OCI-LY7 (cell line): Measurements from ENCODE around the gene ECM2. TPM values are rescaled to one million over a fixed set of nuclear protein-coding genes. Genes with fewer than 3 reads are reported as not detected.
"Not testable (repeated sequence)": the region's sequence is repeated elsewhere in the genome, so short reads cannot be mapped to it uniquely, and the experiment has no call there.

Experiments used
- Bru-seq: library from RNA; stranded (reverse); fragments of 400-500 nt; gene quantifications from one replicate; lab custom pipeline; 2021; lab: Mats Ljungman, UMichigan
- BruChase-seq, 2 experiments: library from RNA; stranded (reverse); fragments of 400-500 nt; gene quantifications; one replicate each; lab custom pipeline; 2021; lab: Mats Ljungman, UMichigan
- BruUV-seq: library from RNA; stranded (reverse); fragments of 400-500 nt; replicated peaks from 2 replicates; lab custom pipeline; 2021; lab: Mats Ljungman, UMichigan
- CTCF ChIA-PET: fragments of 300-600 bp; sonication (Branson Sonifier 250); formaldehyde crosslinking; loops from one replicate; lab custom pipeline; 2022; ENCODE audit warnings: antibody characterized with exemption; ENCODE audit not compliant: unreplicated experiment; lab: Charles Lee
- POLR2A ChIA-PET: fragments of 300-600 bp; sonication (Branson Sonifier 250); formaldehyde crosslinking; loops from one replicate; lab custom pipeline; 2022; ENCODE audit warnings: antibody characterized with exemption; lab: Charles Lee
- DNase-seq: peaks from one replicate; pipeline ENCODE4 v3.0.0-alpha.2; 2015; ENCODE audit warnings: low spot score
- H2AFZ ChIP-seq: fragments of 200-600 bp; sonication (generic), shearing (Covaris generic); 2 replicates; pipeline ENCODE4 v1.6.1; 2014; ENCODE audit warnings: mild to moderate bottlenecking, antibody characterized with exemption, low read length, moderate library complexity
- H3K27ac ChIP-seq: fragments of 200-600 bp; sonication (generic); 2 replicates; pipeline ENCODE4 v1.5.1; 2014; ENCODE audit warnings: mixed run types, low read depth, mild to moderate bottlenecking, moderate library complexity, low read length, inconsistent platforms; ENCODE audit not compliant: poor library complexity, severe bottlenecking
- H3K36me3 ChIP-seq: fragments of 200-600 bp; sonication (generic); 2 replicates; pipeline ENCODE4 v1.6.1; 2014; ENCODE audit warnings: mild to moderate bottlenecking, antibody characterized with exemption, low read length, moderate library complexity, mixed read lengths; ENCODE audit not compliant: insufficient read depth
- H3K4me1 ChIP-seq: fragments of 200-600 bp; sonication (generic); 2 replicates; pipeline ENCODE4 v1.5.1; 2014; ENCODE audit warnings: mild to moderate bottlenecking, low read length; ENCODE audit not compliant: insufficient read depth, poor library complexity, severe bottlenecking
- H3K4me2 ChIP-seq: fragments of 200-600 bp; sonication (generic); 2 replicates; pipeline ENCODE4 v1.6.1; 2014; ENCODE audit warnings: mild to moderate bottlenecking, low read length
- H3K4me3 ChIP-seq: fragments of 200-600 bp; sonication (generic); 2 replicates; pipeline ENCODE4 v1.5.1; 2014; ENCODE audit warnings: mild to moderate bottlenecking, low read depth, low read length; ENCODE audit not compliant: poor library complexity, severe bottlenecking
- H3K79me2 ChIP-seq: fragments of 200-600 bp; sonication (generic); 2 replicates; pipeline ENCODE4 v1.6.1; 2016; ENCODE audit warnings: low read depth, mild to moderate bottlenecking, low read length, moderate library complexity, mixed read lengths; ENCODE audit not compliant: insufficient read depth
- H3K9me2 ChIP-seq: fragments of 200-600 bp; sonication (generic); 2 replicates; pipeline ENCODE4 v1.6.1; 2016; ENCODE audit warnings: mild to moderate bottlenecking, low read length, mixed read lengths; ENCODE audit not compliant: insufficient read depth
- H3K9me3 ChIP-seq: fragments of 200-600 bp; sonication (generic); 2 replicates; pipeline ENCODE4 v1.6.1; 2014; ENCODE audit warnings: mild to moderate bottlenecking, mixed run types, low read length, mixed read lengths
- H4K20me1 ChIP-seq: fragments of 200-600 bp; sonication (generic); 2 replicates; pipeline ENCODE4 v1.6.1; 2014; ENCODE audit warnings: mild to moderate bottlenecking, antibody characterized with exemption, low read length, moderate library complexity, mixed read lengths; ENCODE audit not compliant: insufficient read depth
- CTCF ChIP-seq: fragments of 200-600 bp; sonication (generic); conservative IDR thresholded peaks from 2 replicates; pipeline ENCODE4 v1.5.1; 2014; ENCODE audit warnings: mild to moderate bottlenecking, antibody characterized with exemption, low read length, moderate library complexity, mixed read lengths
- EZH2phosphoT487 ChIP-seq: fragments of 200-600 bp; sonication (generic); IDR thresholded peaks from 2 replicates; pipeline ENCODE4 v1.6.1; 2018; ENCODE audit warnings: low read depth, borderline replicate concordance, mild to moderate bottlenecking, mixed run types, antibody characterized with exemption, low read length, moderate library complexity, mixed read lengths
- intact Hi-C: fragments of 100-400 bp; cut with micrococcal nuclease; formaldehyde crosslinking; loops from one replicate; pipeline ENCODE4 v1.10.0; 2022; ENCODE audit not compliant: unreplicated experiment
- long read RNA-seq: library from polyadenylated mRNA; stranded (forward); transcript quantifications from one replicate; pipeline ENCODE4 v2.0.0, GENCODE V29; 2022
- total RNA-seq, 2 experiments: library from RNA; depleted of rRNA in 1 of 2; stranded (reverse); fragments of >200 nt in 1 of 2; shearing (Covaris generic) in 1 of 2; gene quantifications; 2 replicates each; pipeline ENCODE4 v1.2.3, GENCODE V29; 2014 to 2022

The ECM2 gene
- not detected in 2 replicates for total RNA-seq (2014; rRNA removed; shearing (Covaris generic))
- total RNA-seq (2022) = not detected in 2 replicates
- Bru-seq, nascent RNA = percentile 11 among the genes with signal in this experiment
- BruChase-seq, experiment 1, labeled RNA remaining after a 6-hour chase = percentile 13 among the genes with signal in this experiment
- BruChase-seq, experiment 2, labeled RNA remaining after a 2-hour chase = percentile 9 among the genes with signal in this experiment
- long read RNA-seq, partial matches to known transcripts = 0 of 16 reads
- long read RNA-seq, other reads (novel, unspliced or antisense) = 16 of 16 reads

DNA sequence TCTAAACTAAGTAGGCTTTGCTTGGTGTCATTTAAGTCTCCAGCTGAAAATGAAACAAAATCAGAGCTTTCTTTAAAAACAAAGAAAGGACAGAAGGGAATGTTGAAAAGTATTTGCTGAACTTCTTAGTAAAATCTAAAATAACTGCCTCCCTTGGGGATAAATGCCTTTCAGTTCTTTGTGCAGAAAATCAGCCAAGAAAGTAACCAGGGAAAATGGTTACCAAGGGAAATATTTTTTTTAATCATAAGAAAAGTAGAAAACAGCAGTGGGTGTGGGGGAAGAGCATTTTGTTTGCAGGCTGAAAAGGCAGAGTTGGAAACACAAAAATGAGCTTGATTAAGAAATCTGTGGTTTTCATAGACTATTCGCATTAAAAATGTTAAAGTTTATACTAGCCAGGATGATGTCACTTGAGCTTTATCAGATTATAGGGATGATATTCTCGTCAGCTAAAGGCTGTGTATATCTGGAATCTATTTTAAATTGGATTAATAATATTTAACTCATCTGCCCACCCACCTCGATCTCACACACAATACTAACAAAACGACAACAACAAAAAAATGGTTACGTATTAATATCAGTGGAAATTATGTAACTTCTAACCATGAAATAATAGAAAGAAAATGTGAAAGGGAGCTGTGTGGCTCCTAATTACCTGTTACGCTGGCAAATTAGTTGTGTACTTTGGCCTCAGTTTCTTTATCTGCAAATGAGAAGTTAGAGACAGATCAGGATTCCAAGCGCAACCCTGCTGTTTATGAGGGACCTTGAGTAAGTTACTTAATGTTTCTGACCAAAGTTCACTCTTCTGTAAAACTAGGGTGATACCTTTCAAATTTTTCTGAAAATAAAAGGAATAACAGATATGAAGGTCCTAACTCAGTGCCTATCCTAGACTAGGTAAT lies at the start of gene ECM2:
Gene ECM2 (minus strand): TSS at position 51 of the 911 bp plus-strand sequence. CDS start 13,124 bp downstream, outside the sequence.
- TF ChIP-seq EZH2phosphoT487 (no peak), CTCF (no peak)
- BruUV-seq = no TSS peak
- H3K27ac ChIP-seq = no peak within 1 kb of the TSS
- H3K79me2 ChIP-seq = no peaks in the 10 kb centered on the region
- intact Hi-C loops = no loop called here
- DNase-seq = no peak
- no peak within 1 kb of the TSS for H3K4me2 ChIP-seq
- no peak within 1 kb of the TSS for H2AFZ ChIP-seq
- no peaks in the 10 kb centered on the region for H3K36me3 ChIP-seq
- ChIA-PET CTCF (no interaction called here), POLR2A (interaction anchor here (0.6 kb wide), 1 partner anchor 324 kb away, joined by 3 read pairs; no protein-coding TSS in a partner anchor)
- H4K20me1 ChIP-seq = no peaks in the 10 kb centered on the region
- H3K9me3 ChIP-seq = no peaks in the 10 kb centered on the region
- H3K9me2 ChIP-seq = no peaks in the 10 kb centered on the region
- H3K4me3 ChIP-seq = no peak within 1 kb of the TSS
- H3K4me1 ChIP-seq = no peaks in the 10 kb centered on the region

GRCh38 chr9:92576175-92576574 lies 40.4 kb upstream of the ECM2 start:
- Histone ChIP-seq H3K27ac (no peak overlapping the region), H3K4me2 (no peak overlapping the region), H3K36me3 (no peaks in the 10 kb centered on the region), H4K20me1 (no peaks in the 10 kb centered on the region), H3K4me1 (no peaks in the 10 kb centered on the region), H3K4me3 (no peak overlapping the region), H3K79me2 (no peaks in the 10 kb centered on the region), H3K9me2 (no peaks in the 10 kb centered on the region), H2AFZ (no peak overlapping the region), H3K9me3 (no peaks in the 10 kb centered on the region)
- CTCF ChIA-PET = no interaction called here
- TF ChIP-seq EZH2phosphoT487 (no peak), CTCF (no peak)
- intact Hi-C loops = no loop called here
- no TSS peak for BruUV-seq
- no peak for DNase-seq
- POLR2A ChIA-PET = no interaction called here

DNA sequence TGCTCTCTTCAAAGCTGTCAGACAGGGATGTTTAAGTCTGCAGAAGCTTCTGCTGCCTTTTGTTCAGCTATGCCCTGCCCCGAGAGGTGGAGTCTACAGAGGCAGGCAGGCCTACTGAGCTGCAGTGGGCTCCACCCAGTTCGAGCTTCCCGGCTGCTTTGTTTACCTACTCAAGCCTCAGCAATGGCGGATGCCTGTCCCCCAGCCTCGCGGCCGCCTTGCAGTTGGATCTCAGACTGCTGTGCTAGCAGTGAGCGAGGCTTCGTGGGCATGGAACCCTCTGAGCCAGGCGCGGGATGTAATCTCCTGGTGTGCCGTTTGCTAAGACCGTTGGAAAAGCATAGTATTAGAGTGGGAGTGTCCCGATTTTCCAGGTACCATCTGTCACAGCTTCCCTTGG lies 37.8 kb upstream of the ECM2 start:
- H2AFZ ChIP-seq, H3K9me3 ChIP-seq, H3K27ac ChIP-seq, BruUV-seq, H3K36me3 ChIP-seq, H3K4me2 ChIP-seq, H3K4me3 ChIP-seq, POLR2A ChIA-PET, intact Hi-C loops, H4K20me1 ChIP-seq, H3K4me1 ChIP-seq, H3K9me2 ChIP-seq, H3K79me2 ChIP-seq, CTCF ChIA-PET, DNase-seq: not testable (repeated sequence)

GRCh38 chr9:92571871-92572270 lies 36.1 kb upstream of the ECM2 start:
- H3K36me3 ChIP-seq, H3K9me2 ChIP-seq, H4K20me1 ChIP-seq, H3K9me3 ChIP-seq, H3K79me2 ChIP-seq, H2AFZ ChIP-seq, H3K4me1 ChIP-seq, intact Hi-C loops, CTCF ChIA-PET, DNase-seq, POLR2A ChIA-PET, BruUV-seq, H3K27ac ChIP-seq, H3K4me2 ChIP-seq, H3K4me3 ChIP-seq: not testable (repeated sequence)
